Activated T-helper 2 cell treated with anti-CD3 and anti-CD28 coated beads, Interferon-gamma antibody, Interleukin-2, Interleukin-4, amounts not matched to agents 10 μg/mL and 5 μg/mL and 100 μg/mL, durations not matched to agents 14 hours and 24 hours and 36 hours (primary cell): ENCODE results near the gene DMAP1. TPM values are rescaled to one million over a fixed set of nuclear protein-coding genes. Genes with fewer than 3 reads are reported as not detected.
A peak's percentile ranks its signal among the peaks of the same experiment; 100 is the strongest.

Experiments
- DNase-seq: peaks from one replicate; pipeline ENCODE4 v3.0.0; 2021; ENCODE audit warnings: low spot score
- H3K27ac Mint-ChIP-seq: one replicate; pipeline ENCODE4 v1.8.0; 2021; ENCODE audit warnings: mixed read lengths
- H3K27me3 Mint-ChIP-seq: one replicate; pipeline ENCODE4 v1.8.0; 2021; ENCODE audit warnings: low read depth, mixed read lengths
- H3K36me3 Mint-ChIP-seq: one replicate; pipeline ENCODE4 v1.8.0; 2021; ENCODE audit warnings: low read depth, mixed read lengths
- H3K4me1 Mint-ChIP-seq: one replicate; pipeline ENCODE4 v1.8.0; 2021; ENCODE audit warnings: low read depth, mixed read lengths
- H3K4me3 Mint-ChIP-seq: one replicate; pipeline ENCODE4 v1.8.0; 2021; ENCODE audit warnings: low read depth, mild to moderate bottlenecking, moderate library complexity, mixed read lengths
- H3K9me3 Mint-ChIP-seq: one replicate; pipeline ENCODE4 v1.8.0; 2021; ENCODE audit warnings: mixed read lengths
- intact Hi-C: fragments of 100-400 bp; cut with micrococcal nuclease; formaldehyde crosslinking; loops from one replicate; pipeline ENCODE4 v1.15.1; 2023
- total RNA-seq: library from RNA; stranded (reverse); gene quantifications from 2 replicates; pipeline ENCODE4 v1.2.3, GENCODE V29; 2022

The DMAP1 gene
- total RNA-seq, 1 donor from 2014 or later = 32.8 TPM

DNA sequence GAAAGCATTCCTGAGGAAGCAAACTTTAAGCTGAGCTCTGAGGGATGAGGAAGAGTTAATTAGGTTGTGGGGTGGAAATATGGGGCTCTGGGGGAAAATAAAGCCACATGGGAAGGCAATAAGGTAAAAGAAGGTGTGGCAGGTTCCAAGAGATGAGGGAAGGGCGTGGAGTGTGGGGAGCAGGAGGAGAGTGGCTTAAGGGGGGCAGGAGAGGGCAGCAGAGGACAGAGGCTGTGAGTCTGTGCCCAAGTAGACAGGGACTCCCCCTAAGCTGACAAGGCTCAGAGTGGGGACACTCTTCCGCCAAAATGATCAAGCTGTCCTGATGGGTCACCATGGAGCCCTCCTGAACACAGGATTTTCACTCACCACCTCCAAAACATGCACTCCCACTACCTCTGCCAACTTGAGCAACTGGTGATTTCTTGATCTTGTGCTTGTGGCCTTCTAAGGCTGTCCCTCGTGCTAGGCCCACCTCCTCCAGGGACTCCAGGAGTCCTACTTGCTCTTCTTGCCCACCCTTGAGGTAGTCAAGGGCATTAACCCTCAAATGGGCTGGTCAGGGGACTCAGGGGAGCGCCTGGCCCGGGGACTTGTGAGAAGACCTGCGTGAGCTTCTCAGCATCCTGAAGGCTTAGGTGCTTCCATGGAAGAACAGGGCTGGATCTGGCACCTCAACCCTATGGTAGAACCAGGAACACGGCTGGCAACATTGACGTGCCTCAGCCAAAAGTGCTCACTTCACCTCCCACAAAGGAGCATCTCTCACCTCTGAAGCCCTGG, 23.4 kb downstream of the DMAP1 start:
- intact Hi-C loops = no loop called here
- Mint-ChIP-seq H3K27ac (no peak overlapping the region), H3K9me3 (no peaks in the 10 kb centered on the region), H3K27me3 (no peaks in the 10 kb centered on the region), H3K36me3 (no peaks in the 10 kb centered on the region), H3K4me3 (no peak overlapping the region), H3K4me1 (peaks cover 4% of the 10 kb centered on the region)
- DNase-seq = no peak

DNA sequence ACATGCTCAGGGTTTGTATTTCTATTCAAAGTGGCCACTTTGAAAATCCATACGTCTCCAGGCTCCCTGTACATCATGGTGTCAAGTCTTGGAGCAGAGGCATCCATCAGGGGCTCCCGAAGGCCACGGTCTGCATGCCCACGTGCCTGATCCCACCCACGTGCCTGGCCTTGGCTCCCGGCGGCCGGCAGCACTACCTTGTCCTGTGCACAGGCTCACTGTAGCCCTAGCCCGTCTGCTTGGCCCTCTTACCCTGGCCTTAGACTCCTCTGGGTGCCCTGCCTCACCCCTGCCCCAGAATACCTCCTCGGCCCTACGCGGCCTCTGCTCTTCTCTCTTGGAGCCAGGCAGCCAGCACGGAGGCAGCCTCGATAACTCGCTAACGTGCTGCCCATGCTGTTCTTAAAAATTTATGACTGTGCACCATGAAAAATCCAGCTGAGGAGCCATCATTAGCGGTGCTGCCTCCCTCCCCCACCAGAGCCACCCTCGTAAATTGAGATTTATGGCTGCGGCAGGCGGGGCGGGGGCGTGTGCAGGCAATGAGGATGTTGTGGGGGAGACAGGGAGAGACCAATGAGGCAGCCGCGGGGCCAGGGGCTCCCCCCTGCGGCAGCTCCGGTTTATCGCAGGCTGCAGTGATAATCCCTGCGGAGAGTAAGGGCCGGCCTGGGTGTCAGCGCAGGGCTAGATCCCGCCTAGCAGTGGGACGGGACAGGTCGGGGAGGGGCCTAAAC, 24.6 kb downstream of the DMAP1 start:
- no peaks in the 10 kb centered on the region for H3K27me3 Mint-ChIP-seq
- intact Hi-C loops = no loop called here
- no peak overlapping the region for H3K27ac Mint-ChIP-seq
- H3K4me3 Mint-ChIP-seq = no peak overlapping the region
- peak; percentile 31 for DNase-seq
- peaks cover 4% of the 10 kb centered on the region for H3K4me1 Mint-ChIP-seq
- no peaks in the 10 kb centered on the region for H3K9me3 Mint-ChIP-seq
- H3K36me3 Mint-ChIP-seq = no peaks in the 10 kb centered on the region

DNA sequence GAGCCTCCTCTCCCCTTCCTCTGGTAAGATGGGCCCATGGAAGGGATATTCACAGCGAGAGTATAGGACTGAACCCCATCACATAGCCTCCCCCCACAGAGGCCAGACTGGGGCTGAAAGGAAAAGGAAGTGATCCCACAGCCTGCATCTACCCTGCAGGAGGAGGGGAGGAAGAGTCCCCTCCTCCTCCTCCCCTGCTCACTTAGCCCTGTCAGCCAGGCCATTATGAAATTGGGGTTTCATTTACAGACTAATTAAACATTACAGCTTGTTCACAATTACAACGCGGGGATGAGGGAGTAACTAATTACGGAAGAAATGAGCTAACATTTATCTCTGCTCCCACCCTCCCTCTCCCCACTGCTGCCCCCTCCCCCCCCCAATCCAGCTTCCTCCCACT, 25.4 kb downstream of the DMAP1 start:
- no peaks in the 10 kb centered on the region for H3K27me3 Mint-ChIP-seq

GRCh38 chr1:44239331-44239960, 26.2 kb downstream of the DMAP1 start:
- Mint-ChIP-seq H3K36me3 (no peaks in the 10 kb centered on the region), H3K4me3 (no peak overlapping the region), H3K27ac (no peak overlapping the region), H3K4me1 (peaks cover 4% of the 10 kb centered on the region), H3K9me3 (no peaks in the 10 kb centered on the region), H3K27me3 (no peaks in the 10 kb centered on the region)
- intact Hi-C loops = no loop called here
- DNase-seq = no peak

More for the DNA sequence above, 25.4 kb downstream of the DMAP1 start:
- peaks cover 4% of the 10 kb centered on the region for H3K4me1 Mint-ChIP-seq
- H3K36me3 Mint-ChIP-seq = no peaks in the 10 kb centered on the region
- intact Hi-C loops = no loop called here
- H3K9me3 Mint-ChIP-seq = no peaks in the 10 kb centered on the region
- no peak for DNase-seq
- no peak overlapping the region for H3K4me3 Mint-ChIP-seq
- no peak overlapping the region for H3K27ac Mint-ChIP-seq

DNA sequence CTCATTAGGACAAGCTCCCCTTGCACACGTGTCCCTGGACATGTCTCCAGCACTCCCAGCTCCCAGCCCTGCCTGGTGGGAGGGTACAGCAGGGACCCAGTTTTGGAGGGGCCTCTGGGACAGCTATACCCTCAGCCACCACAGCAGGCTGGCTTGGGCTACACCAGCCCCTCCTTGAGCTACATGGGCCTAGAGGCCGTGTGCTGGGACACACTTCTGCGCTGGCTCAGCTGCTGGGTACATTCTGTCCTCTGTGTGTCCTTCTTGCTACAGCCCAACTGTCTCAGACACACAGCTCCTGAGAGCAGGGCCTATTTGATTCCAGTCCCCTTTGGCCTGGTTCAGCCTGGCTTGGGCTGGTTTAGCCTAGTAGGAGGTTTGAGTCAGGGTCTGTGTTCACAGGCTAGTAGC, 26.7 kb downstream of the DMAP1 start:
- Mint-ChIP-seq H3K9me3 (no peaks in the 10 kb centered on the region), H3K36me3 (no peaks in the 10 kb centered on the region), H3K27ac (no peak overlapping the region), H3K27me3 (no peaks in the 10 kb centered on the region), H3K4me1 (peaks cover 4% of the 10 kb centered on the region), H3K4me3 (no peak overlapping the region)
- intact Hi-C loops = no loop called here
- DNase-seq = no peak

GRCh38 chr1:44240802-44241671, 27.8 kb downstream of the DMAP1 start:
- H3K4me1 Mint-ChIP-seq = peaks cover 4% of the 10 kb centered on the region
- H3K27ac Mint-ChIP-seq = no peak overlapping the region
- H3K9me3 Mint-ChIP-seq = no peaks in the 10 kb centered on the region
- H3K4me3 Mint-ChIP-seq = no peak overlapping the region
- DNase-seq = no peak
- H3K36me3 Mint-ChIP-seq = no peaks in the 10 kb centered on the region
- intact Hi-C loops = no loop called here
- no peaks in the 10 kb centered on the region for H3K27me3 Mint-ChIP-seq

- H3K4me1 Mint-ChIP-seq = peaks cover 4% of the 10 kb centered on the region
- H3K36me3 Mint-ChIP-seq = no peaks in the 10 kb centered on the region
- no peaks in the 10 kb centered on the region for H3K9me3 Mint-ChIP-seq
- H3K4me3 Mint-ChIP-seq = no peak overlapping the region
- no peaks in the 10 kb centered on the region for H3K27me3 Mint-ChIP-seq
- no peak for DNase-seq
- no peak overlapping the region for H3K27ac Mint-ChIP-seq
- intact Hi-C loops = no loop called here
Measured at GRCh38 chr1:44242746-44243145, 29.5 kb downstream of the DMAP1 start.

DNA sequence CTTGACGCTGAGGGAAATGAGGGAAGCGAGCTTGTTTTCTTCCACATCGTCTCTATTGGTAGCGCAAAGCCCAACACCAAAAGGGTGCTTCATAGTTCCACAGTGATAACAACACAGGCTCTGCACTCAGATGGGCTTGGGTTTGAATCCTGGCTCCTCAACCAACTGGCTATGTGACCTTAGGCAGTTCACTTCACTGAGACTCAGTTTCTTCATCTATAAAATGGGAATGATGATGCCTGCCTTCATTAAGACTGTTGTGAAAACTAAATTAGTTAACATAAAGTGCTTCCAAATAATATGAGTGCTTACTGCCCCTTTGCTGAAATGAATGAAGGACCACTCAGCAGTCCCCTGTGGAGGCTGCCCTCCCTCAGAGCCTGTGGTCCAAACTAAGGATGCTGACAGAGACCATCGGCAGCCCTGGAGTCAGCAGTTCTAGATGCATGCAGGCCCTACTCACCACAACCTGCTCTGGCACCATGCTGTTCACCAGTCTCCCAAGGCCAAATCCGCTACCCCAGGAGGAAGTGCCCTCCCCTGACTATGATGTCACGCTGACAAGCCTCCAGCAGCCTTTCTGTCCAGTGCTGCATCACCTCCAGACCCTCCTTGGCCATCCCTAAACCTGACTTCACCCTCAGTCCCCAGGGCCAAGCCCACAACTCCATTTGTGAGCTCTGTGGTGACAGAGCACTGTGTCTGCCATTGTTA, 30.7 kb downstream of the DMAP1 start:
- Mint-ChIP-seq H3K4me1 (no peaks in the 10 kb centered on the region), H3K9me3 (no peaks in the 10 kb centered on the region), H3K27me3 (no peaks in the 10 kb centered on the region), H3K27ac (no peak overlapping the region), H3K4me3 (no peak overlapping the region), H3K36me3 (no peaks in the 10 kb centered on the region)
- intact Hi-C loops = no loop called here
- DNase-seq = no peak

DNA sequence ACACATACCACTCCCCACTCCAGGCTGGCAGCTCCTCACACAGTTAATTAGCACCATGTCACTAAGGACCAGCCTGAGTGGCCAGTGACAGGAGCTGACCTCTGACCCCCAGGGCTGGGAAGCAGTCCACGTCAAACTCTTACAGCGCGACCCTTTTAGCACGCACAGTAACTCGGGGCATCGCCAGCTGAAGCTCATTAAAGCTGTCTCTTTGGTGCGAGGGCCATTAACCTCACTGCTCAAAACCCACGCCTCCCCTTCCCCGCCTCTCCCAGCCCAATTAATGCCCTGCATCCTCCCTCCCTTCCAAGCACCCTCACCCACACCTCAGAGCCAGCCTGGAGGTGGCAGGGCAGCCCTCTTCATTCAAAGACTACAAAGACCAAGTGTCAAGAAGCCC, 31.7 kb downstream of the DMAP1 start:
- Mint-ChIP-seq H3K4me1 (no peaks in the 10 kb centered on the region), H3K27ac (no peak overlapping the region), H3K36me3 (no peaks in the 10 kb centered on the region), H3K4me3 (no peak overlapping the region), H3K9me3 (no peaks in the 10 kb centered on the region), H3K27me3 (no peaks in the 10 kb centered on the region)
- DNase-seq = no peak
- intact Hi-C loops = no loop called here

DNA sequence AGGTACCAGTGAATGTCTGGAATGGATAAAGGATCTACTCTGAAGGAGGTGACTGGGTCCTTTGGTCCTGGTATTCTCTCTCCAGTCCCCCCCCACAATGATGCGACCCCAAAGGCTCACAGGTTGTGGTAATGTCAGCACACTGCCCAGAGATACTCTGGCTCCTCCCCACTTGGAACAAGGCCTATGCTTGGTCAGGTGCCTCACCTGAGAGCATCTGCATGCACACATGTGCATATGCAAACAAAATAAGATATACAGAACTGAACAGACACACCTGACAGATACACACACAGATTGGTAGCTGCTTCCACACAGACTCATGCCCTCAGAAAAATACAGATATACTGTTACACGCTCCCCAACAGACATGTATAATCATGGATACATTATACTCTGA, 33.5 kb downstream of the DMAP1 start:
- intact Hi-C loops = no loop called here
- Mint-ChIP-seq H3K4me1 (no peaks in the 10 kb centered on the region), H3K9me3 (no peaks in the 10 kb centered on the region), H3K4me3 (no peak overlapping the region), H3K36me3 (no peaks in the 10 kb centered on the region), H3K27ac (no peak overlapping the region), H3K27me3 (no peaks in the 10 kb centered on the region)
- no peak for DNase-seq

DNA sequence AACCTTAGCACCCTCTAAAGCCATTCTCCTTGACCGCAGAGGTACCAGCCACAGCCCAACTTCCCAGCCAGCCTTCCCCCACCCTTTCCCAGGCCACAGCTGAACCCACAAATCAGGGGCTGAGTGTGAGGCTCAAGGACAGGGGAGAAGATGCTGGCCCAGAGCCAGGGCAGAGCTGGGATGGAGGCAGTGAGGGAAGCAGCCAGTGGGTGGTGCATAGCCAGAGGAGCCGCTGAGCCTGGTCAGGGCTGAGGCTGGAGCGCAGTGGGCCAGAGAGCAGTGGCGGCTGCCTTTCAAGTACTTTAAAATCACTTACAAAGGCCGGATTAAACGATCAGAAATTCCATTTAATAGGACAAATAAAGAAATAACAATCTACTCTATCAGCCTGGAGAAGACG, 36.3 kb downstream of the DMAP1 start:
- H3K9me3 Mint-ChIP-seq = no peaks in the 10 kb centered on the region
- H3K4me3 Mint-ChIP-seq = no peak overlapping the region
- no peaks in the 10 kb centered on the region for H3K4me1 Mint-ChIP-seq
- no peaks in the 10 kb centered on the region for H3K36me3 Mint-ChIP-seq
- H3K27me3 Mint-ChIP-seq = no peaks in the 10 kb centered on the region
- DNase-seq = no peak
- intact Hi-C loops = no loop called here
- no peak overlapping the region for H3K27ac Mint-ChIP-seq
